Measurements from ENCODE around the gene CCL28.
"Not testable (repeated sequence)": the region's sequence is repeated elsewhere in the genome, so short reads cannot be mapped to it uniquely, and the experiment has no call there.

The CCL28 gene

GRCh38 chr5:43369651-43370050 is 42.5 kb downstream of the CCL28 start:
- no peaks in the 10 kb centered on the region for H3F3A ChIP-seq (ENCODE audit: insufficient read depth)
- H3K4me3 ChIP-seq (ENCODE audit: insufficient read depth, low read length, poor library complexity, severe bottlenecking) = no peak overlapping the region
- no peaks in the 10 kb centered on the region for H3K36me3 ChIP-seq (ENCODE audit: low read length)
- no peaks in the 10 kb centered on the region for H4K20me1 ChIP-seq (ENCODE audit: low read depth, low read length)
- no peaks in the 10 kb centered on the region for H3K9me3 ChIP-seq (ENCODE audit: insufficient read depth, low read length)
- H3K27ac ChIP-seq (ENCODE audit: low read depth, low read length) = no peak overlapping the region
- no peak overlapping the region for H2AFZ ChIP-seq (ENCODE audit: low read depth, low read length, severe bottlenecking)
- H3K79me2 ChIP-seq (ENCODE audit: insufficient read depth, low read length) = no peaks in the 10 kb centered on the region
- no peaks in the 10 kb centered on the region for H3K27me3 ChIP-seq (ENCODE audit: low read length)
- TF ChIP-seq CTCF (IDR thresholded peaks at IDR 0.05; ENCODE audit: insufficient read depth, low read length, poor library complexity, severe bottlenecking) (no peak), EZH2phosphoT487 (conservative IDR thresholded peaks at IDR 0.05; ENCODE audit: low read length) (no peak)
- no peak overlapping the region for H3K4me2 ChIP-seq (ENCODE audit: low read depth, low read length, poor library complexity, severe bottlenecking)
- no peak overlapping the region for H3K9ac ChIP-seq (ENCODE audit: low read length)
- H3K9me2 ChIP-seq (replicated peaks; ENCODE audit: insufficient read depth, low read length) = no peaks in the 10 kb centered on the region

DNA sequence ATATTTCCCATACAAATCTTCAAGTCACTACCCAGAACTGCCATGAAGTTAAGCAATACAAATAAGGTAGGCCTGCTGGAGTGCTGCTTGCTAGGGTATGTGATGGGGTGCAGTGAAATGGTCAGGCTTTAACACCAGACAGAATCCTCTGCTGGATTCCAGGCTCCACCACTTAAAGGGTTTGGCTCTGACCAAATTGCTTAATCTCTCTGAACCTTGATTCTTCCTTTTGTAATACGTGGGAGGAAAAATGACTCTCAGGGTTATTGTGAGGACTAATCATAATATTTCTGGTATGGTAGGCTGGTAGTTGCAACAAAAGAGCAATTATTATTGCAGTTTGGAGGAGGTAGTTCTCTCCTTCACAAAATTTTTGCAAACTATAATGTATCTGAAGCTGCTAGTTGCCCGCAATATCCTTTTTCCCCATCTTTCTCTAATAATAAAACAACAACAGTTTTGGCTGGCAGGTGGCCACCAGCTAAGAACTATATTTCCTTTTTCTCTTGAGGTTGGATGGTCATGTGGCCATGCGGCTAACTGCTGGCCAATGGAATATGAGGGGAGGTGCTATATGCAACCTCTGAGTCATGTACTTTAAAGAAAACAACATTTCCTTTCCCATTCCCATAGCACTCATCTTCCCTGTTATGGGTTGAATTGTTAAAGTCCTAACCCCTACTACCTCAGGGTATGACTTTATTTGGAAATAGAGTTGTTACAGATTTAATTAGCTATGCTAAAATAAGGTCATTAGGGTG is 44.1 kb downstream of the CCL28 start:
- no peaks in the 10 kb centered on the region for H4K20me1 ChIP-seq (ENCODE audit: low read depth, low read length)
- H3K4me3 ChIP-seq (ENCODE audit: insufficient read depth, low read length, poor library complexity, severe bottlenecking) = no peak overlapping the region
- no peaks in the 10 kb centered on the region for H3K27me3 ChIP-seq (ENCODE audit: low read length)
- H3K9me3 ChIP-seq (ENCODE audit: insufficient read depth, low read length) = no peaks in the 10 kb centered on the region
- no peak overlapping the region for H2AFZ ChIP-seq (ENCODE audit: low read depth, low read length, severe bottlenecking)
- no peaks in the 10 kb centered on the region for H3K36me3 ChIP-seq (ENCODE audit: low read length)
- H3K9me2 ChIP-seq (replicated peaks; ENCODE audit: insufficient read depth, low read length) = no peaks in the 10 kb centered on the region
- no peak overlapping the region for H3K4me2 ChIP-seq (ENCODE audit: low read depth, low read length, poor library complexity, severe bottlenecking)
- no peak overlapping the region for H3K27ac ChIP-seq (ENCODE audit: low read depth, low read length)
- TF ChIP-seq EZH2phosphoT487 (conservative IDR thresholded peaks at IDR 0.05; ENCODE audit: low read length) (no peak), CTCF (IDR thresholded peaks at IDR 0.05; ENCODE audit: insufficient read depth, low read length, poor library complexity, severe bottlenecking) (no peak)
- no peaks in the 10 kb centered on the region for H3F3A ChIP-seq (ENCODE audit: insufficient read depth)
- H3K9ac ChIP-seq (ENCODE audit: low read length) = no peak overlapping the region
- H3K79me2 ChIP-seq (ENCODE audit: insufficient read depth, low read length) = no peaks in the 10 kb centered on the region

DNA sequence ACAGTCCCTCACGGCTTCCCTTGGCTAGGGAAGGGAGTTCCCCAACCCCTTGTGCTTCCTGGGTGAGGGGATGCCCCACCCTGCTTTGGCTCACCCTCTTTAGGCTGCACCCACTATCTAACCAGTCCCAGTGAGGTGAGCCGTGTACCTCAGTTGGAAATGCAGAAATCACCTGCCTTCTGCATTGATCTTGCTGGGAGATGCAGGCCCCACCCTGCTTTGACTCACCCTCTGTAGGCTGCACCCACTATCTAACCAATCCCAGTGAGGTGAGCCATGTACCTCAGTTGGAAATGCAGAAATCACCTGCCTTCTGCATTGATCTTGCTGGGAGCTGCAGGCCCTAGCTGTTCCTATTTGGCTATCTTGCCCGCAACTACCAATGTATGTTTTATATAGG is 44.7 kb downstream of the CCL28 start:
- no peak overlapping the region for H3K9ac ChIP-seq (ENCODE audit: low read length)
- H3K9me2 ChIP-seq (replicated peaks; ENCODE audit: insufficient read depth, low read length) = no peaks in the 10 kb centered on the region
- H3K27ac ChIP-seq (ENCODE audit: low read depth, low read length) = no peak overlapping the region
- H3K4me2 ChIP-seq (ENCODE audit: low read depth, low read length, poor library complexity, severe bottlenecking) = no peak overlapping the region
- H3K79me2 ChIP-seq (ENCODE audit: insufficient read depth, low read length) = no peaks in the 10 kb centered on the region
- no peak overlapping the region for H3K4me3 ChIP-seq (ENCODE audit: insufficient read depth, low read length, poor library complexity, severe bottlenecking)
- no peaks in the 10 kb centered on the region for H3F3A ChIP-seq (ENCODE audit: insufficient read depth)
- TF ChIP-seq CTCF (IDR thresholded peaks at IDR 0.05; ENCODE audit: insufficient read depth, low read length, poor library complexity, severe bottlenecking) = no peak
- H3K9me3 ChIP-seq (ENCODE audit: insufficient read depth, low read length) = no peaks in the 10 kb centered on the region
- no peaks in the 10 kb centered on the region for H3K36me3 ChIP-seq (ENCODE audit: low read length)
- H3K27me3 ChIP-seq (ENCODE audit: low read length) = no peaks in the 10 kb centered on the region
- H4K20me1 ChIP-seq (ENCODE audit: low read depth, low read length) = no peaks in the 10 kb centered on the region
- no peak overlapping the region for H2AFZ ChIP-seq (ENCODE audit: low read depth, low read length, severe bottlenecking)

GRCh38 chr5:43366680-43367246 is 45.4 kb downstream of the CCL28 start:
- not testable (repeated sequence) for H3K79me2 ChIP-seq (ENCODE audit: insufficient read depth, low read length); H3K9me3 ChIP-seq (ENCODE audit: insufficient read depth, low read length); H3K4me3 ChIP-seq (ENCODE audit: insufficient read depth, low read length, poor library complexity, severe bottlenecking)

DNA sequence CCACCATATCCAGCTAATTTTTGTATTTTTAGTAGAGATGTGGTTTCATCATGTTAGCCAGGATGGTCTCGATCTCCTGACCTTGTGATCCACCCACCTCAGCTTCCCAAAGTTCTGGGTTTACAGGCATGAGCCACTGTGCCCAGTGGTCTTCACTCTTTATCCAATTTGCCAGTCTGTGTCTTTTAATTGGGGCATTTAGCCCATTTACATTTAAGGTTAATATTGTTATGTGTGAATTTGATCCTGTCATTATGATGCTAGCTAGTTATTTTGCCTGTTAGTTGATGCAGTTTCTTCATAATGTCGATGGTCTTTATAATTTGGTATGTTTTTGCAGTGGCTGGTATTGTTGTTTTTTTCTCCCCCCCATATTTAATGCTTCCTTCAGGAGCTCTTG is 47.0 kb downstream of the CCL28 start:
- not testable (repeated sequence) for H2AFZ ChIP-seq (ENCODE audit: low read depth, low read length, severe bottlenecking); H3K27me3 ChIP-seq (ENCODE audit: low read length); H3K4me2 ChIP-seq (ENCODE audit: low read depth, low read length, poor library complexity, severe bottlenecking); H3K79me2 ChIP-seq (ENCODE audit: insufficient read depth, low read length); H3F3A ChIP-seq (ENCODE audit: insufficient read depth); H3K9me2 ChIP-seq (replicated peaks; ENCODE audit: insufficient read depth, low read length); H3K9me3 ChIP-seq (ENCODE audit: insufficient read depth, low read length); H3K9ac ChIP-seq (ENCODE audit: low read length); H3K36me3 ChIP-seq (ENCODE audit: low read length); H3K27ac ChIP-seq (ENCODE audit: low read depth, low read length); H3K4me3 ChIP-seq (ENCODE audit: insufficient read depth, low read length, poor library complexity, severe bottlenecking); H4K20me1 ChIP-seq (ENCODE audit: low read depth, low read length)

More at GRCh38 chr5:43366680-43367246, 45.4 kb downstream of the CCL28 start:
- H3K9ac ChIP-seq (ENCODE audit: low read length); H4K20me1 ChIP-seq (ENCODE audit: low read depth, low read length); H3K4me2 ChIP-seq (ENCODE audit: low read depth, low read length, poor library complexity, severe bottlenecking); H3K9me2 ChIP-seq (replicated peaks; ENCODE audit: insufficient read depth, low read length); H3K27me3 ChIP-seq (ENCODE audit: low read length); H3F3A ChIP-seq (ENCODE audit: insufficient read depth); H3K27ac ChIP-seq (ENCODE audit: low read depth, low read length); H3K36me3 ChIP-seq (ENCODE audit: low read length); H2AFZ ChIP-seq (ENCODE audit: low read depth, low read length, severe bottlenecking): not testable (repeated sequence)
